SK-N-MC (cell line): Measurements from ENCODE around the gene RAB17.

Source experiments
- EZH2 ChIP-seq: fragments of 200-600 bp; sonication (generic); IDR thresholded peaks from one replicate; pipeline ENCODE4 v1.6.1; 2017; ENCODE audit warnings: antibody characterized with exemption
- FOXP2 ChIP-seq: optimal IDR thresholded peaks from 2 replicates; pipeline ENCODE3; 2011; ENCODE audit warnings: mild to moderate bottlenecking, moderate library complexity; ENCODE audit not compliant: insufficient read depth; ENCODE audit errors: extremely low read length, control extremely low read depth
- POLR2AphosphoS5 ChIP-seq: IDR thresholded peaks from 2 replicates; pipeline ENCODE4 v1.6.1; 2012; ENCODE audit warnings: mild to moderate bottlenecking, low read depth, low read length, borderline replicate concordance

DNA sequence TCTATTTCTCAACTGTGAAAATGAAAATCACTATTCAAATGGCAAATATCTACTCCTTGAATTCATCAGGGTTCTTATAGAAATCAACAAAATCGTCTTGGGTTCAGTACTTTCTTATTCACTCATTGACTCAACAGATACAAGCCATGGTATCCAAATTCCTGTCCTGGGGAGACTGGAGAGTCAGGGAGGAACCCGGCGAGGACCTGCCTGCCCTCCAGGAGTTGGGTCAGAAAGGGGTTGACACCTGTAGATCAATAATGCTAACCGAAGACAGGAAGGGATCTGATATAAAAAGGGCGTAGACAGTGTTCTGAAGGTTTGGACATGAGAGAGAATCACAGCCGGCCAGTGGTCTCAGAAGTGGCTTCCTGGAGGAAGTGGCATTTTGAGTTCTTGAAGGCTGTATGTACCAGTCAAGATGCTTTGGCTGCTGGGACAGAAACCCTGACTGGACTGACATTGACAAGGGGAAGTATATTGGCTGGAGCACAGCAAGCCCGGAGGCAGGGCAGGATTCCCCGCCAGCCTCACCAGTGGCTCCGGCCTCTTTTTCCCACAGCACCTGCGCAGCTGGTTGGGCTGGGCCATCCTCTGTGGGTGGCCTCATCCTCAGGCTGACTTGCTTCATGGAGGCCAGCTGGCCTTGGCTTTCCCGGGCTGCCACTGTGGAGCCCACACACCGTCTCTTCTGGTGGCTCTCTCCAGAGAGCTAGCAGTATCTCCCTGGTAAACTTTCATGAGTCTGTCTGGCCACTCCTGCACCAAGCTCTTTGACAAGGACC lies 39.9 kb upstream of the RAB17 start:
- TF ChIP-seq EZH2: no peak
- no peak for TF ChIP-seq FOXP2
- TF ChIP-seq POLR2AphosphoS5: no peak
